GM12873 (cell line): ENCODE data around the gene CAPS.

Source experiments
- CTCF ChIP-seq: IDR thresholded peaks from 2 replicates; pipeline ENCODE4 v1.5.1; 2012; ENCODE audit warnings: low read depth, mild to moderate bottlenecking, moderate library complexity, low read length, control low read depth; ENCODE audit not compliant: insufficient read depth; ENCODE audit errors: missing control alignments

The CAPS gene

GRCh38 chr19:5921516-5922160 lies 7.6 kb downstream of the CAPS start:
- TF ChIP-seq CTCF, result no peak

- TF ChIP-seq CTCF, result no peak
Measured at GRCh38 chr19:5922161-5922545, 8.1 kb downstream of the CAPS start.

GRCh38 chr19:5923356-5923755 lies 9.3 kb downstream of the CAPS start:
- no peak for TF ChIP-seq CTCF

GRCh38 chr19:5925830-5926427 lies 11.9 kb downstream of the CAPS start:
- TF ChIP-seq CTCF, result no peak

- TF ChIP-seq CTCF, result no peak
Measured at GRCh38 chr19:5926641-5927440, 12.8 kb downstream of the CAPS start.

- no peak for TF ChIP-seq CTCF
Measured at GRCh38 chr19:5927441-5927821, 13.4 kb downstream of the CAPS start.

GRCh38 chr19:5929179-5929578 lies 15.1 kb downstream of the CAPS start:
- TF ChIP-seq CTCF, result no peak
